GM23338 (cell line): ENCODE measurements around the gene APBB1. TPM values are rescaled to one million over a fixed set of nuclear protein-coding genes. Genes with fewer than 3 reads are reported as not detected.
A peak's percentile ranks its signal among the peaks of the same experiment; 100 is the strongest.

Experiments
- ATAC-seq: fragments of 200-7000 bp; cut with Tn5 transposase; 3 replicates; pipeline ENCODE4 v1.9.1; 2020
- DNase-seq: peaks from one replicate; pipeline ENCODE4 v3.0.0-alpha.2; 2015; ENCODE audit warnings: low spot score
- H2AFZ ChIP-seq: fragments of 200-600 bp; sonication (generic); 2 replicates; pipeline ENCODE4 v1.8.0; 2016; ENCODE audit warnings: antibody characterized with exemption, mild to moderate bottlenecking, moderate library complexity
- H3F3A ChIP-seq: fragments of 200-600 bp; sonication (generic); replicated peaks from 2 replicates; pipeline ENCODE4 v1.8.0; 2017; ENCODE audit warnings: antibody characterized with exemption, mixed run types, low read depth
- H3K27ac ChIP-seq: fragments of 200-600 bp; sonication (generic); 2 replicates; pipeline ENCODE4 v1.6.1; 2016; ENCODE audit warnings: low read depth
- H3K27me3 ChIP-seq: fragments of 200-600 bp; sonication (generic); 2 replicates; pipeline ENCODE4 v1.8.0; 2016; ENCODE audit warnings: mild to moderate bottlenecking, mixed run types, moderate library complexity; ENCODE audit not compliant: insufficient read depth
- H3K36me3 ChIP-seq: fragments of 200-600 bp; sonication (generic); 2 replicates; pipeline ENCODE4 v1.8.0; 2016; ENCODE audit warnings: mild to moderate bottlenecking; ENCODE audit not compliant: insufficient read depth
- H3K4me1 ChIP-seq: fragments of 200-600 bp; sonication (generic); 2 replicates; pipeline ENCODE4 v1.8.0; 2016; ENCODE audit warnings: mild to moderate bottlenecking, moderate library complexity; ENCODE audit not compliant: insufficient read depth
- H3K4me2 ChIP-seq: fragments of 200-600 bp; sonication (generic); 2 replicates; pipeline ENCODE4 v1.7.1; 2017; ENCODE audit warnings: mixed run types
- H3K4me3 ChIP-seq: fragments of 200-600 bp; sonication (generic); 2 replicates; pipeline ENCODE4 v1.6.1; 2016; ENCODE audit warnings: mixed run types
- H3K79me2 ChIP-seq: fragments of 200-600 bp; sonication (generic); replicated peaks from 2 replicates; pipeline ENCODE4 v1.8.0; 2017; ENCODE audit warnings: mild to moderate bottlenecking; ENCODE audit not compliant: insufficient read depth
- H3K9me2 ChIP-seq: fragments of 200-600 bp; sonication (generic); 2 replicates; pipeline ENCODE4 v1.8.0; 2017; ENCODE audit not compliant: insufficient read depth
- H4K20me1 ChIP-seq: fragments of 200-600 bp; sonication (generic); replicated peaks from 2 replicates; pipeline ENCODE4 v1.8.0; 2017; ENCODE audit warnings: mild to moderate bottlenecking; ENCODE audit not compliant: insufficient read depth
- H3K27ac Mint-ChIP-seq: 2 replicates; pipeline ENCODE4 v1.8.0; 2020; ENCODE audit warnings: inconsistent platforms, mild to moderate bottlenecking, moderate library complexity, mixed read lengths
- H3K27me3 Mint-ChIP-seq: 3 replicates; pipeline ENCODE4 v1.8.0; 2022; ENCODE audit warnings: low read depth, mild to moderate bottlenecking, moderate library complexity, mixed read lengths, inconsistent platforms; ENCODE audit not compliant: insufficient read depth, poor library complexity
- H3K36me3 Mint-ChIP-seq: 3 replicates; pipeline ENCODE4 v1.8.0; 2021; ENCODE audit warnings: low read depth, mild to moderate bottlenecking, inconsistent platforms, moderate library complexity, mixed read lengths
- H3K4me1 Mint-ChIP-seq: 3 replicates; pipeline ENCODE4 v1.8.0; 2020; ENCODE audit warnings: mild to moderate bottlenecking, inconsistent platforms, mixed read lengths
- H3K4me3 Mint-ChIP-seq: 3 replicates; pipeline ENCODE4 v1.8.0; 2021; ENCODE audit warnings: moderate library complexity, mild to moderate bottlenecking, inconsistent platforms, mixed read lengths
- H3K9me3 Mint-ChIP-seq: 3 replicates; pipeline ENCODE4 v1.8.0; 2020; ENCODE audit warnings: moderate library complexity, mild to moderate bottlenecking, inconsistent platforms, mixed read lengths
- CTCF ChIP-seq, 2 experiments: fragments of 200-600 bp in 1 of 2; sonication (generic) in 1 of 2; conservative IDR thresholded peaks; 2 replicates each; pipeline versions ENCODE4 v1.5.1 to v1.6.1; 2016 to 2017; ENCODE audit warnings: antibody characterized with exemption in 2 of 2, low read depth in 2 of 2, mild to moderate bottlenecking in 2 of 2, moderate library complexity in 1 of 2
- ETS1 ChIP-seq: IDR thresholded peaks from 2 replicates; pipeline ENCODE4 v1.6.1; 2016; ENCODE audit warnings: antibody characterized with exemption
- NANOG ChIP-seq: IDR thresholded peaks from 2 replicates; pipeline ENCODE4 v1.6.1; 2016; ENCODE audit warnings: antibody characterized with exemption, borderline replicate concordance
- REST ChIP-seq: IDR thresholded peaks from one replicate; pipeline ENCODE4 v1.6.1; 2018; ENCODE audit warnings: antibody characterized with exemption; ENCODE audit not compliant: unreplicated experiment
- STAT1 ChIP-seq: IDR thresholded peaks from one replicate; pipeline ENCODE4 v1.6.1; 2016; ENCODE audit warnings: antibody characterized with exemption; ENCODE audit not compliant: unreplicated experiment
- ZNF114 ChIP-seq: fragments of 250-450 bp; sonication (Bioruptor Pico); IDR thresholded peaks from 2 replicates; pipeline ENCODE4 v1.5.0; 2020; ENCODE audit warnings: mild to moderate bottlenecking, moderate library complexity
- ZNF331 ChIP-seq: fragments of 250-450 bp; sonication (Bioruptor Pico); IDR thresholded peaks from 2 replicates; pipeline ENCODE4 v1.5.0; 2020; ENCODE audit warnings: low read depth, mild to moderate bottlenecking, moderate library complexity
- polyA plus RNA-seq: library from polyadenylated mRNA; unstranded; fragments of >200 nt; fragmentation: Nextera tagmentation; extraction: Ambion mirVana; gene quantifications from 2 replicates; pipeline ENCODE4 v1.2.1, GENCODE V29; 2016
- total RNA-seq: library from RNA; depleted of rRNA; stranded (reverse); fragments of >200 nt; shearing (Covaris generic); gene quantifications from 2 replicates; pipeline ENCODE4 v1.2.3, GENCODE V29; 2014

APBB1 gene
- total and polyA plus RNA-seq, 2 experiments from 2014 or later = 10.6 to 24.7 TPM

GRCh38 chr11:6385046-6385777 is 33.7 kb downstream of the APBB1 start:
- peaks cover 9% of the 10 kb centered on the region for H3K27me3 Mint-ChIP-seq
- H3K4me2 ChIP-seq = peak overlapping the region; percentile 22
- TF ChIP-seq ZNF114 (CRISPR knock-in tag) (0 out of 2 replicates have a peak, but pooled peaks have one; percentile 51), NANOG (no peak)
- H3K4me1 Mint-ChIP-seq = peaks cover 43% of the 10 kb centered on the region
- peak overlapping the region; percentile 71; the same call in 1 of the 2 replicates for H3K27ac Mint-ChIP-seq
- no peaks in the 10 kb centered on the region for H3K27me3 ChIP-seq
- H3K36me3 Mint-ChIP-seq = no peaks in the 10 kb centered on the region
- H4K20me1 ChIP-seq = no peaks in the 10 kb centered on the region
- no peak overlapping the region for H2AFZ ChIP-seq
- peak; percentile 36 for ATAC-seq
- H3K4me3 ChIP-seq = no peak overlapping the region
- no peaks in the 10 kb centered on the region for H3F3A ChIP-seq
- peaks cover 56% of the 10 kb centered on the region for H3K4me1 ChIP-seq
- H3K36me3 ChIP-seq = no peaks in the 10 kb centered on the region
- DNase-seq = peak; percentile 75
- H3K27ac ChIP-seq = peak overlapping the region; percentile 21
- H3K9me2 ChIP-seq = no peaks in the 10 kb centered on the region; the same call in 1 of the 2 replicates
- H3K9me3 Mint-ChIP-seq = no peaks in the 10 kb centered on the region
- 0 out of 3 replicates have a peak overlapping the region, but pooled peaks have one; percentile 25 for H3K4me3 Mint-ChIP-seq
- H3K79me2 ChIP-seq = no peaks in the 10 kb centered on the region

- Histone ChIP-seq H4K20me1 (no peaks in the 10 kb centered on the region), H3K36me3 (no peaks in the 10 kb centered on the region), H3K4me2 (no peak overlapping the region), H3K27me3 (no peaks in the 10 kb centered on the region), H3K4me3 (no peak overlapping the region), H3K4me1 (peaks cover 12% of the 10 kb centered on the region), H3K79me2 (no peaks in the 10 kb centered on the region), H3K27ac (no peak overlapping the region), H3F3A (peaks cover 3% of the 10 kb centered on the region; the same call in 1 of the 2 replicates), H2AFZ (no peak overlapping the region), H3K9me2 (no peaks in the 10 kb centered on the region)
- DNase-seq = no peak
- Mint-ChIP-seq H3K9me3 (no peaks in the 10 kb centered on the region), H3K36me3 (no peaks in the 10 kb centered on the region), H3K4me3 (no peak overlapping the region), H3K4me1 (peaks cover 16% of the 10 kb centered on the region), H3K27ac (no peak overlapping the region), H3K27me3 (no peaks in the 10 kb centered on the region)
- no peak for ATAC-seq
- no peak for TF ChIP-seq ZNF114 (CRISPR knock-in tag)
- no peak for TF ChIP-seq ZNF331
- TF ChIP-seq NANOG = no peak
- no peak for TF ChIP-seq STAT1
- no peak for TF ChIP-seq REST
- TF ChIP-seq ETS1 = no peak
- no peak for TF ChIP-seq CTCF (conservative IDR thresholded peaks at IDR 0.05; ENCODE audit: low read depth in 2 of 2)
Observed at GRCh38 chr11:6378640-6378989, 40.3 kb downstream of the APBB1 start.
